Heart left ventricle (tissue), 16 donors: ENCODE results near the gene CHAF1B. TPM values are rescaled to one million over a fixed set of nuclear protein-coding genes. Genes with fewer than 3 reads are reported as not detected.
"Not testable (repeated sequence)": the region's sequence is repeated elsewhere in the genome, so short reads cannot be mapped to it uniquely, and the experiment has no call there.

Experiments
- ATAC-seq, 4 donors: fragments of 200-7000 bp; cut with Tn5 transposase; one replicate each; pipeline ENCODE4 v1.9.1; 2020 to 2022; ENCODE audit warnings: moderate library complexity in 4 of 4, mild to moderate bottlenecking in 3 of 4, moderate number of reproducible peaks in 1 of 4
- DNase-seq, 5 donors: peaks; one replicate each; pipeline ENCODE4 v3.0.0-alpha.2; 2020
- H3K27ac ChIP-seq, 12 donors: fragments of 200-600 bp; sonication (generic) in 4 of 12; one replicate each; pipeline versions ENCODE4 v1.5.0 to v1.8.0; 2016 to 2022; ENCODE audit warnings: mild to moderate bottlenecking in 2 of 12
- H3K27me3 ChIP-seq, 9 donors: fragments of 200-600 bp; sonication (generic) in 2 of 9; one replicate each; pipeline versions ENCODE4 v1.5.1 to v1.8.0; 2016 to 2022; ENCODE audit warnings: mild to moderate bottlenecking in 3 of 9
- H3K36me3 ChIP-seq, 9 donors: fragments of 200-600 bp; sonication (generic) in 2 of 9; one replicate each; pipeline versions ENCODE4 v1.5.0 to v1.8.0; 2018 to 2022; ENCODE audit warnings: mild to moderate bottlenecking in 2 of 9
- H3K4me1 ChIP-seq, 12 donors: fragments of 200-600 bp; sonication (generic) in 4 of 12; one replicate each; pipeline versions ENCODE4 v1.5.0 to v1.8.0; 2016 to 2022; ENCODE audit warnings: mild to moderate bottlenecking in 3 of 12
- H3K4me3 ChIP-seq, 12 donors: fragments of 200-600 bp; sonication (generic) in 4 of 12; one replicate each; pipeline versions ENCODE4 v1.5.0 to v1.8.0; 2017 to 2022; ENCODE audit warnings: mild to moderate bottlenecking in 9 of 12, moderate library complexity in 4 of 12
- H3K9me3 ChIP-seq, 12 donors: fragments of 200-600 bp; sonication (generic) in 4 of 12; one replicate each; pipeline versions ENCODE4 v1.5.0 to v1.8.0; 2016 to 2022; ENCODE audit warnings: mild to moderate bottlenecking in 1 of 12
- POLR2A ChIP-seq, 2 donors: fragments of 450-650 bp; IDR thresholded peaks; one replicate each; pipeline ENCODE4 v1.6.1; 2017; ENCODE audit warnings: antibody characterized with exemption in 2 of 2, mild to moderate bottlenecking in 2 of 2, moderate library complexity in 2 of 2
- WGBS, 4 donors: extraction: QIAGEN DNeasy Blood & Tissue Kit in 2 of 4; methylation state at CpG; one replicate each; pipeline versions ENCODE4 v1.1.5 to v1.1.7; 2013 to 2018; 5-methylcytosine and 5-hydroxymethylcytosine counted together
- intact Hi-C, 10 donors: fragments of 100-400 bp; cut with DNase I; formaldehyde crosslinking; loops; one replicate each; pipeline versions ENCODE4 v1.11.1 to v1.14.2; 2022
- polyA plus RNA-seq, 2 donors: library from polyadenylated mRNA; stranded (reverse); fragments of 200-250 nt; gene quantifications; one replicate each; pipeline ENCODE4 v1.2.3, GENCODE V29; 2013
- total RNA-seq, 9 donors: library from RNA; depleted of rRNA in 2 of 9; stranded (reverse); fragments of >200 nt in 2 of 9; fragmentation: NEBNext Ultra II Directional in 3 of 9; extraction: Animal tissue kit (Norgen Biotek cat#: 25700) in 3 of 9; gene quantifications; one replicate each; pipeline versions ENCODE4 v1.1.0 to v1.2.4, GENCODE V29; 2016 to 2023
- TF ChIP-seq, protein P1 (sequence below), 12 donors: fragments of 200-600 bp; sonication (generic) in 4 of 12; IDR thresholded peaks; one replicate each; pipeline versions ENCODE4 v1.5.0 to v1.8.0; 2018 to 2022; ENCODE audit warnings: antibody characterized with exemption in 12 of 12, mild to moderate bottlenecking in 5 of 12
- donor health status: ischemic (EF 13 %, LVEDD 7.1; RV severe dilation, severe dysfunction).
- donor health status: healthy with polysubstance abuse.
- donor health status: DM: no; HTN: yes; CAD: no.
- donor health status: DM: no; HTN: no; CAD: no.
- donor health status: ischemic (EF 25% LVEDD 6.9; RV normal size, moderate dysfunction).
- donor health status: ischemic (EF 25% LVEDD 5.7; RV mildly dilated, moderate dysfunction).
- donor health status: healthy.
- donor health status: DM: yes; HTN: yes; CAD: no.
- donor health status: ischemic (EF 35%, LVEDD 5.7; RV mildly dilated, moderate dysfunction).
- donor health status: nonischemic (EF 11% LVEDD 7.7; RV severe dilation, severe dysfunction).
- donor health status: DM: yes; HTN: yes; CAD: no.
- donor health status: PGD.
- donor health status: ischemic (EF 29% LVEDD 5.4; RV normal size, mild dysfunction).
- donor health status: nonischemic (EF 23%, LVEDD 6.1; RV moderate dilation, normal function).

CHAF1B gene
- total and polyA plus RNA-seq, 11 donors: 0.12 to 1.9 (median 0.54) TPM

DNA sequence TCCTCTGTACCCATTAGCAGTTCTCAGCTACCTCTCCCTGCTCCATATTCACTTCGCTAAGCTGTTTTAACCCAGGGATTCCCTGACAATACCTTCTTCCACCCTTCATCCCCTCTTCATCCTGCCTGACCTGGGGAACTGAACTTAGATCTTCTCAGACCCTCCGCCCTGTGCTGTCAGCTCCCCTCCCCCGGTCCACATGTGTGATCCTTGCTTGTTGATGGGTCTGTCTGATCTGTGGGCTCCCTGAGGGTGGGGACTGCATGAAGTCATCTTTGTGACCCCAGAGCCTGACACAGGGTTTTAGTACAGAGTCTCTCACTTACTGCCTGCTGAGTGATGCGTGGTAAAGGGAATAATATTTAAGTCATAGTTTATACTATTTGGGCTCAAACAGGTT is 11.8 kb downstream of the CHAF1B start:
- intact Hi-C loops: no loop called here
- H3K9me3 ChIP-seq: no peaks in the 10 kb centered on the region
- H3K4me1 ChIP-seq: no peaks in the 10 kb centered on the region
- no peak overlapping the region for H3K27ac ChIP-seq
- ATAC-seq (no peak), DNase-seq (no peak)
- no peaks in the 10 kb centered on the region for H3K27me3 ChIP-seq
- WGBS, 4 donors: 88 to 96% (median 93%) methylated on average over 4 of the region's 4 CpGs
- TF ChIP-seq POLR2A (IDR thresholded peaks at IDR 0.05): no peak
- TF ChIP-seq, protein P1, sequence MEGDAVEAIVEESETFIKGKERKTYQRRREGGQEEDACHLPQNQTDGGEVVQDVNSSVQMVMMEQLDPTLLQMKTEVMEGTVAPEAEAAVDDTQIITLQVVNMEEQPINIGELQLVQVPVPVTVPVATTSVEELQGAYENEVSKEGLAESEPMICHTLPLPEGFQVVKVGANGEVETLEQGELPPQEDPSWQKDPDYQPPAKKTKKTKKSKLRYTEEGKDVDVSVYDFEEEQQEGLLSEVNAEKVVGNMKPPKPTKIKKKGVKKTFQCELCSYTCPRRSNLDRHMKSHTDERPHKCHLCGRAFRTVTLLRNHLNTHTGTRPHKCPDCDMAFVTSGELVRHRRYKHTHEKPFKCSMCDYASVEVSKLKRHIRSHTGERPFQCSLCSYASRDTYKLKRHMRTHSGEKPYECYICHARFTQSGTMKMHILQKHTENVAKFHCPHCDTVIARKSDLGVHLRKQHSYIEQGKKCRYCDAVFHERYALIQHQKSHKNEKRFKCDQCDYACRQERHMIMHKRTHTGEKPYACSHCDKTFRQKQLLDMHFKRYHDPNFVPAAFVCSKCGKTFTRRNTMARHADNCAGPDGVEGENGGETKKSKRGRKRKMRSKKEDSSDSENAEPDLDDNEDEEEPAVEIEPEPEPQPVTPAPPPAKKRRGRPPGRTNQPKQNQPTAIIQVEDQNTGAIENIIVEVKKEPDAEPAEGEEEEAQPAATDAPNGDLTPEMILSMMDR (IDR thresholded peaks at IDR 0.05): no peak
- peaks cover 0 to 9% (median 0%) of the 10 kb centered on the region in 9 donors for H3K36me3 ChIP-seq
- H3K4me3 ChIP-seq: no peak overlapping the region

- no peak for ATAC-seq
- no peak for DNase-seq
- H3K27me3 ChIP-seq: no peaks in the 10 kb centered on the region
- 82 to 94% (median 89%) methylated on average over 5 of the region's 5 CpGs for WGBS, 4 donors
- H3K4me3 ChIP-seq: no peak overlapping the region
- intact Hi-C loops: no loop called here
- H3K9me3 ChIP-seq: no peaks in the 10 kb centered on the region
- H3K27ac ChIP-seq: no peak overlapping the region
- H3K36me3 ChIP-seq: peaks cover 0 to 11% (median 0%) of the 10 kb centered on the region in 9 donors
- no peak for TF ChIP-seq POLR2A (IDR thresholded peaks at IDR 0.05)
- TF ChIP-seq, protein P1 (IDR thresholded peaks at IDR 0.05): no peak
- no peaks in the 10 kb centered on the region for H3K4me1 ChIP-seq
These were observed 12.4 kb downstream of the CHAF1B start for GRCh38 chr21:36397606-36398005.

DNA sequence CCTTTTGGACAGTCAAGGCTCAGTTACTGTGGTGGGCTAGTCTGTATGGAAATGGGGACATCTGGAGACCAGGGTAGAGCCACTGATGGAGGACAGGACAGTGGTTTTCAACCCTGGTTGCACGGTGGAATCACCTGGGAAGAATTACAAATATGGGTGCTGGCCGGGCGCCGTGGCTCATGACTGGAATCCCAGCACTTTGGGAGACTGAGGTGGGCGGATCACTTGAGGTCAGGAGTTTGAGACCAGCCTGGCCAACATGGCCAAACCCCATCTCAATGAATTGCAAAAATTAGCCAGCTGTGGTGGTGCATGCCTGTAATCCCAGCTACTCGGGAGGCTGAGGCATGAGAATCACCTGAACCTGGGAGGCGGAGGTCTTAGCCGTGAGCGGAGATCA is 14.5 kb downstream of the CHAF1B start:
- not testable (repeated sequence) for H3K27ac ChIP-seq, H3K9me3 ChIP-seq, ATAC-seq, DNase-seq, H3K4me1 ChIP-seq, H3K27me3 ChIP-seq, H3K4me3 ChIP-seq
- H3K36me3 ChIP-seq: peaks cover 0 to 15% (median 3%) of the 10 kb centered on the region in 9 donors
- intact Hi-C loops: loop anchor here in 1 of 10 donors (10.0 kb wide), 1 partner anchor 695 kb away; no protein-coding TSS in a partner anchor
- 93 to 99% (median 97%) methylated on average over 9 of the region's 9 CpGs for WGBS, 4 donors

- WGBS, 4 donors: 85 to 92% (median 88%) methylated on average over 7 to 8 of the region's 8 CpGs
- Histone ChIP-seq H3K4me1 (no peaks in the 10 kb centered on the region), H3K4me3 (no peak overlapping the region), H3K27ac (no peak overlapping the region), H3K27me3 (no peaks in the 10 kb centered on the region), H3K9me3 (no peaks in the 10 kb centered on the region), H3K36me3 (peaks cover 0 to 18% (median 3%) of the 10 kb centered on the region in 9 donors)
- ATAC-seq: no peak
- DNase-seq: no peak
- TF ChIP-seq, protein P1 (IDR thresholded peaks at IDR 0.05): no peak
- no peak for TF ChIP-seq POLR2A (IDR thresholded peaks at IDR 0.05)
- intact Hi-C loops: loop anchor here in 1 of 10 donors (10.0 kb wide), 1 partner anchor 694 kb away; no protein-coding TSS in a partner anchor
These were observed 15.5 kb downstream of the CHAF1B start for GRCh38 chr21:36400719-36401118.

DNA sequence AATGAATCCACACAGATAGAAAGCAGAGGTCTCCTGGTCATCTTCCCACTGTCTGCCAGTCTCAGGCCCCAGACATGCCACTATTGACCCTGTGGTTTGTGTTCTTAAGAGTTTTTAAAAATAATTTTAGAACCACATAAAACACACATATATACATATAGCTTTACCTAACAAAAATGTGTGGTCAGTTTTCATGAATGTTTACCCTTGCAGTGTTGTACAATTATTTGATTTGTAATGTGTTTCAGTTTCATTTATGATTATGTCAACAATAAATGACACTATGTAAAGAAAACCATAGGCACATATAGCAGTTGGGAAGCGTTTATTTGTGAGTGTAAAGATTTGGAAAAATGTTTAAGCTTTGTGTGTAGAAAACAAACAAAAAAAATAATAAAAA is 17.1 kb downstream of the CHAF1B start:
- Histone ChIP-seq H3K4me1 (no peaks in the 10 kb centered on the region), H3K27ac (no peak overlapping the region), H3K9me3 (no peaks in the 10 kb centered on the region), H3K36me3 (peaks cover 0 to 23% (median 3%) of the 10 kb centered on the region in 9 donors), H3K27me3 (no peaks in the 10 kb centered on the region), H3K4me3 (no peak overlapping the region)
- no peak for DNase-seq
- WGBS, 4 donors: 94 to 98% (median 95%) methylated on average over 1 of the region's 1 CpG
- ATAC-seq: no peak
- intact Hi-C loops: loop anchor here in 1 of 10 donors (10.0 kb wide), 1 partner anchor 692 kb away; no protein-coding TSS in a partner anchor
- TF ChIP-seq, protein P1 (IDR thresholded peaks at IDR 0.05): no peak
- no peak for TF ChIP-seq POLR2A (IDR thresholded peaks at IDR 0.05)
